ENCODE measurements around the gene TSPYL4.
A peak's percentile ranks its signal among the peaks of the same experiment; 100 is the strongest.

Gene TSPYL4

DNA sequence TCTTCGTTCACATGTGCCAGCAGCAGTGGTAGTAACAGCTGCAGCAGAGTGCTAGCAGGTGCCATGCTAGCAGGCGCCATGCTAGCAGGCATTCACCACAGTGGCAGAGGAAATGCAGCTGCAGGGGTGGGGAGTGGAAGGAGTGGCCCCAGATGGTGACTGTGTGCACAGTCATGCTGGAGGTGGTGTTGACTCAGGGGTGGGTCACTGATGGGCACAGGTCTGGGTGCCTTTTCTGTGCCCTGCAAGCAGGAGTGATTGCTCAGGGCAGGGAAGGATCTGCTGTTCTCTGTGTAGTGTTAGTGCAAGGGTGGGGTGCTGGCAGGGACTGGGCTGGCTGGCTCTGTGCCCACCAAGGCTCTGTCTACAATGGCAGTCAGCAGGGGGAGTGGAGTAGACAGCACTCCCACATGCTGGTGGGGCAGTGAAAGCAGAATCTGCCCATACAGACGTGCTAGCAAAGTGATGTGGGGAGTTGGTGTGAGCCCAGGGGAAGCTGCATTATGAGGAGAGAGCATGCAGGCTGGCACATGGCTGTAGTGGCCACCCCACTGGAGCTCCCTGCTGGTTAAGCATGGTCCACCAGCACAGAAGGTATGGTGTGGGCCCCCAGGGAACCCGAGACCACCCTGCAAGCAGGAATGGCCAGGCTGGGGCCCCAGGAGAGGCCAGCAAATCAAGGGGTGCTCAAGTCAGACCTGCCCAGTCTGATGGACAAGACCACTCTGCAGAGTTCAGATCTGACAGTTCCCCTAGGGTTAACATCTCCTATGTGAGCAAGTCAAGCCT is 11.4 kb upstream of the TSPYL4 start:
- no peak for DNase-seq (ENCODE audit: low read depth)
- no peak overlapping the region for H3K4me3 ChIP-seq (ENCODE audit: control insufficient read depth, low read depth, low read length)
- TF ChIP-seq, protein P1, sequence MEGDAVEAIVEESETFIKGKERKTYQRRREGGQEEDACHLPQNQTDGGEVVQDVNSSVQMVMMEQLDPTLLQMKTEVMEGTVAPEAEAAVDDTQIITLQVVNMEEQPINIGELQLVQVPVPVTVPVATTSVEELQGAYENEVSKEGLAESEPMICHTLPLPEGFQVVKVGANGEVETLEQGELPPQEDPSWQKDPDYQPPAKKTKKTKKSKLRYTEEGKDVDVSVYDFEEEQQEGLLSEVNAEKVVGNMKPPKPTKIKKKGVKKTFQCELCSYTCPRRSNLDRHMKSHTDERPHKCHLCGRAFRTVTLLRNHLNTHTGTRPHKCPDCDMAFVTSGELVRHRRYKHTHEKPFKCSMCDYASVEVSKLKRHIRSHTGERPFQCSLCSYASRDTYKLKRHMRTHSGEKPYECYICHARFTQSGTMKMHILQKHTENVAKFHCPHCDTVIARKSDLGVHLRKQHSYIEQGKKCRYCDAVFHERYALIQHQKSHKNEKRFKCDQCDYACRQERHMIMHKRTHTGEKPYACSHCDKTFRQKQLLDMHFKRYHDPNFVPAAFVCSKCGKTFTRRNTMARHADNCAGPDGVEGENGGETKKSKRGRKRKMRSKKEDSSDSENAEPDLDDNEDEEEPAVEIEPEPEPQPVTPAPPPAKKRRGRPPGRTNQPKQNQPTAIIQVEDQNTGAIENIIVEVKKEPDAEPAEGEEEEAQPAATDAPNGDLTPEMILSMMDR (IDR thresholded peaks at IDR 0.05; ENCODE audit: control insufficient read depth, insufficient read depth, low read depth, low read length, missing control alignments): no peak

DNA sequence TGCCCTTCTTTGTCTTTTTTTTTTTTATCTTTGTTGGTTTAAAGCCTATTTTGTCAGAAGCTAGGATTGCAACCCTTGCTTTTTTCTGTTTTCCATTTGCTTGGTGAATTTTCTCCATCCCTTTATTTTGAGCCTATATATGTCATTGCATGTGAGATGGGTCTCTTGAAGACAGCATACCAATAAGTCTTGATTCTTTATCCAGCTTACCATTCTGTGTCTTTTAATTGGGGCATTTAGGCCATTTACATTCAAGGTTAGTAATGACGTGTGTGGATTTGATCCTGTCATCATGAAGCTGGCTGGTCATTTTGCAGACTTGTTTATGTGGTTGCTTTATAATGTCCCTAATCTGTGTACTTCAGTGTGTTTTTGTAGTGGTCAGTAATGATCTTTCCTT is 9.5 kb upstream of the TSPYL4 start:
- H3K4me3 ChIP-seq (ENCODE audit: control insufficient read depth, low read depth, low read length): no peak overlapping the region
- TF ChIP-seq, protein P1 (IDR thresholded peaks at IDR 0.05; ENCODE audit: control insufficient read depth, insufficient read depth, low read depth, low read length, missing control alignments): no peak
- DNase-seq (ENCODE audit: low read depth): no peak

DNA sequence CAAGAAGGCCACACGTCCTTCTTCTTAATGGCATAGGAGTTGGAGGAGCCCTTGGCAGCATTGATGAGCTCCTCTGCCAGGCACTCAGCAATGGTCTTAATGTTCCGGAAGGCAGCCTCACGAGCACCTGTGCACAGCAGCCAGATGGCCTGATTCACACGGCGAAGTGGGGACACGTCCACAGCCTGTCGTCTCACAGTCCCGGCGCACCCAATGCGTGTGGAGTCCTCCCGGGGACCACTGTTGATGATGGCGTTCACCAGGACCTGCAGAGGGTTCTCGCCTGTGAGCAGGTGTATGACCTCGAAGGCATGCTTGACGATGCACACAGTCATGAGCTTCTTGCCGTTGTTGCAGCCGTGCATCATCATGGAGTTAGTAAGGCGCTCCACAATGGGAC is 4.6 kb upstream of the TSPYL4 start:
- TF ChIP-seq, protein P1 (IDR thresholded peaks at IDR 0.05; ENCODE audit: control insufficient read depth, insufficient read depth, low read depth, low read length, missing control alignments): no peak

DNA sequence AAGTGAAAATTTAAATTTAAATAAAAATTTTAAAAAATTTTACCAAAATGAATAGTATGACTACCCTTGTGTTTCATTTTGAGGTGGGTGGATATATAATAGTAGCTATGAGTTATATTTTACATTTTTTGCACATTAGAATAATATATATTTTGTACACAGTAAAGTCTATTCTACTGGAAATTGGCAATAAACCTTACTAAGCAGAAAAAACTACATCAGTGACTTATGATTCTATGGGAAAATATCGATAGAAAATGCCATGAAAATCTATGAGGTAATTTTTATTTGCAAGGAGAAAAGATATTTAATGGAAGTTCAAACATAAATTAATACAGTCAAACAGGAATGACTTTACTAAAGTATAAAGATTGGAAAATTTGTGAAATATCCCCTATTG is 2.8 kb upstream of the TSPYL4 start:
- no peak for DNase-seq (ENCODE audit: low read depth)
- TF ChIP-seq, protein P1 (IDR thresholded peaks at IDR 0.05; ENCODE audit: control insufficient read depth, insufficient read depth, low read depth, low read length, missing control alignments): no peak
- H3K4me3 ChIP-seq (ENCODE audit: control insufficient read depth, low read depth, low read length): no peak overlapping the region

More for the DNA sequence above, 4.6 kb upstream of the TSPYL4 start:
- DNase-seq (ENCODE audit: low read depth): no peak
- no peak overlapping the region for H3K4me3 ChIP-seq (ENCODE audit: control insufficient read depth, low read depth, low read length)

DNA sequence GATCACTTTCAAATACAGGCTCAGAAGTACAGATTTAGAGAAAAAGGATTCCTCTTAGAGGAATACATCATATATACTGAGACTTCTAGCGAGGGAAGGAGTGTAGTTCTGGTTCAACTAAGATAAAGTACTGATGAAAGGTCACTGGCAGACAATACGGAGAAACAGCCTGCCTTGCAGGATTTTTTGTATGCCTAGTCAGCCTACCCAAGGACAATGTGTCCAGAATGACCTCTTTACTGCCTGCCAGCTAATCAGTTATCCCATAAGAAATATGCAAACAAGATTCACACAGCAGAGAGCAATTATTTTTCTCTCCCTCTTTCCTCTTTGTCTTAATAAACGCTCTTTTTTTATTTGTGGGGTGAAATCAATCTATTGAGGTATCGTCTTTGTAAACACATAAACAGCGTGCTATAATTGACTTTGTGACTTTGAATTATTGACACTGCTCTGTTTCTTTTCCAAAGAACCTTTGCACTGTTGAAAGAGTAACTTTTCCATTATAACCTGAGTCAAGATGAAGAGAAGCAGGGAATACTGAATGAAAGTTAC is 1.4 kb upstream of the TSPYL4 start:
- no peak overlapping the region for H3K4me3 ChIP-seq (ENCODE audit: control insufficient read depth, low read depth, low read length)
- TF ChIP-seq, protein P1 (IDR thresholded peaks at IDR 0.05; ENCODE audit: control insufficient read depth, insufficient read depth, low read depth, low read length, missing control alignments): no peak
- no peak for DNase-seq (ENCODE audit: low read depth)

DNA sequence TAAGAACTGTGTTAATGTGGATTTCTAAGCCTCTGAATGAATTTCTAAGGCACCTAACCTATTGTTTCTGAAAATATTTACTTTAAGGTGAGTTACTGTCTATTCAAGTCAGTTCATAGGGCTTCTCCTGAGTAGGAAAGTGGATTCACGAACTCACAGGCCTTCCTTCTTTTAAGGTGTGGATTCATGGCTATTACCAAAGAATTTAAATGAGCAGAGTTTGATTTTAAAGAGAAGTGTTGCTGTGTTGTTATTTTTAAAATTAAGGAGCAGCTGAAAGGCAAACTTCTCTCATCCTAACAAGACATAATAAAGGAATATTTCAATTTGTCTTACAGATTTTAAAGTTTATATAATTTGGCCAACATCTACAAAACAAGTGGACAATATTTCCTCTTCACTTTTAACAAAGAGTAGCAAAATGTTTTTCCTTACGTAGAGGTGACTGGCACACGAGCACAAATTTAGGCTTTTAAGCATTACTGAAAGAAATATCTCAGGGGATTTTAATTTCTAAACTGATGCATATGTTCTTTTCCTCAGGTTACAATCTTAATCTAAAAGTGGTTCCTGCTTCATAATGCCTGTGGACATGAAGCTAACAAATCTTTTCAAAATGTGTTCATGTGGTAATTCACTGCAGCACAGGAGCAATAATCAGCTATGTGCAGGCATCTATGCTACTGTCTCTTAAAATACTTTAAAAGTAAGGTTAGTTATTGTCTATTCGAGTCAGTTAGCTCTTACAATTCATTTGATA is 602 bp upstream of the TSPYL4 start:
- peak overlapping the region; percentile 87 for H3K4me3 ChIP-seq (ENCODE audit: control insufficient read depth, low read depth, low read length)
- DNase-seq (ENCODE audit: low read depth): no peak
- TF ChIP-seq, protein P1 (IDR thresholded peaks at IDR 0.05; ENCODE audit: control insufficient read depth, insufficient read depth, low read depth, low read length, missing control alignments): no peak

Measured in AG09309 (cell line).